Keratinocyte (primary cell): ENCODE results near the gene RPL26. TPM values are rescaled to one million over a fixed set of nuclear protein-coding genes. Genes with fewer than 3 reads are reported as not detected.

Source experiments
- DNase-seq: peaks from one replicate; pipeline ENCODE4 v3.0.0-alpha.2; 2011; ENCODE audit warnings: low read depth, missing footprints, low spot score
- FAIRE-seq: peaks from 2 replicates; lab custom pipeline; 2011; peaks lifted over from hg19 to GRCh38; lab: Jason Lieb, UNC
- H2AFZ ChIP-seq: 2 replicates; pipeline ENCODE4 v1.6.0; 2012; ENCODE audit warnings: low read length, control low read depth, inconsistent platforms; ENCODE audit not compliant: control insufficient read depth
- H3K27ac ChIP-seq: 2 replicates; pipeline ENCODE4 v1.5.1; 2011; ENCODE audit warnings: low read length; ENCODE audit not compliant: control insufficient read depth, insufficient read depth
- H3K27me3 ChIP-seq: 3 replicates; pipeline ENCODE4 v1.6.0; 2011; ENCODE audit warnings: low read length; ENCODE audit not compliant: control insufficient read depth, insufficient read depth; ENCODE audit errors: extremely low read depth
- H3K36me3 ChIP-seq, 2 experiments: 2 replicates in 1 of 2; 3 replicates in 1 of 2; pipeline ENCODE4 v1.5.1; 2011; ENCODE audit warnings: low read length in 2 of 2, mild to moderate bottlenecking in 1 of 2; ENCODE audit not compliant: control insufficient read depth in 2 of 2, insufficient read depth in 2 of 2; ENCODE audit errors: extremely low read depth in 1 of 2
- H3K4me1 ChIP-seq: 3 replicates; pipeline ENCODE4 v1.5.1; 2011; ENCODE audit warnings: low read length; ENCODE audit not compliant: control insufficient read depth, insufficient read depth; ENCODE audit errors: extremely low read depth
- H3K4me2 ChIP-seq: 3 replicates; pipeline ENCODE4 v1.6.0; 2011; ENCODE audit warnings: low read depth, low read length; ENCODE audit not compliant: control insufficient read depth, insufficient read depth; ENCODE audit errors: extremely low read depth
- H3K4me3 ChIP-seq, 3 experiments: fragments of 200-600 bp in 1 of 3; sonication (generic) in 1 of 3; 2 replicates in 2 of 3; 3 replicates in 1 of 3; pipeline ENCODE4 v1.5.1; 2011 to 2016; ENCODE audit warnings: low read length in 3 of 3, mild to moderate bottlenecking in 3 of 3, control low read depth in 2 of 3, inconsistent platforms in 1 of 3, low read depth in 1 of 3, mixed read lengths in 1 of 3, mixed run types in 1 of 3, moderate library complexity in 1 of 3; ENCODE audit not compliant: control insufficient read depth in 2 of 3, insufficient read depth in 2 of 3; ENCODE audit errors: extremely low read depth in 1 of 3
- H3K79me2 ChIP-seq: 2 replicates; pipeline ENCODE4 v1.6.0; 2012; ENCODE audit warnings: low read length; ENCODE audit not compliant: control insufficient read depth, insufficient read depth
- H3K9ac ChIP-seq: 3 replicates; pipeline ENCODE4 v1.6.0; 2011; ENCODE audit warnings: low read length; ENCODE audit not compliant: control insufficient read depth, insufficient read depth; ENCODE audit errors: extremely low read depth
- H3K9me1 ChIP-seq: 3 replicates; pipeline ENCODE4 v1.6.0; 2011; ENCODE audit warnings: low read length; ENCODE audit not compliant: control insufficient read depth, insufficient read depth; ENCODE audit errors: extremely low read depth
- H3K9me3 ChIP-seq: 2 replicates; pipeline ENCODE4 v1.5.1; 2012; ENCODE audit warnings: low read depth, low read length; ENCODE audit not compliant: control insufficient read depth
- H4K20me1 ChIP-seq: 3 replicates; pipeline ENCODE4 v1.6.0; 2011; ENCODE audit warnings: low read length; ENCODE audit not compliant: control insufficient read depth, insufficient read depth; ENCODE audit errors: extremely low read depth
- CTCF ChIP-seq, 3 experiments: IDR thresholded peaks in 1 of 3; conservative IDR thresholded peaks in 1 of 3; optimal IDR thresholded peaks in 1 of 3; 2 replicates in 2 of 3; 3 replicates in 1 of 3; pipeline versions ENCODE3 to v1.5.1; 2011; ENCODE audit warnings: low read length in 3 of 3, mild to moderate bottlenecking in 3 of 3, moderate library complexity in 2 of 3, control low read depth in 1 of 3, inconsistent platforms in 1 of 3; ENCODE audit not compliant: insufficient read depth in 2 of 3; ENCODE audit errors: extremely low read depth in 1 of 3
- EZH2 ChIP-seq: IDR thresholded peaks from one replicate; pipeline ENCODE4 v1.6.1; 2012; ENCODE audit warnings: inconsistent platforms, mild to moderate bottlenecking, low read length, moderate library complexity
- dilution Hi-C: fragments of 300-500 bp; cut with MboI; formaldehyde crosslinking; loops from one replicate; pipeline ENCODE4 v1.7.0; 2020; ENCODE audit warnings: low sequenced_read_pairs; ENCODE audit not compliant: extremely low pct_ligation_motif_present
- polyA plus RNA-seq, 5 experiments: library from polyadenylated mRNA; depleted of rRNA in 3 of 5; stranded (reverse) in 3 of 5; stranded (forward) in 1 of 5; unstranded in 1 of 5; fragments of >200 nt; gene quantifications; 1 replicate in 1 of 5; 2 replicates in 3 of 5; 3 replicates in 1 of 5; pipeline versions ENCODE4 v1.2.1 to v1.2.3, GENCODE V29; 2011 to 2012; ENCODE audit warnings: missing spikeins in 2 of 5, low read depth in 1 of 5, low replicate concordance in 1 of 5

RPL26 gene
- polyA plus RNA-seq, 1 donor (not counting 4 experiments of a cell fraction or from before 2014, with no cell fraction given): 5,909 TPM

GRCh38 chr17:8413328-8413727 lies 30.3 kb upstream of the RPL26 start:
- Histone ChIP-seq H2AFZ (no peak overlapping the region), H3K4me3 (no peak overlapping the region), H4K20me1 (no peaks in the 10 kb centered on the region), H3K9ac (no peak overlapping the region), H3K9me1 (no peaks in the 10 kb centered on the region), H3K4me1 (peaks cover 14% of the 10 kb centered on the region), H3K27ac (no peak overlapping the region), H3K79me2 (no peaks in the 10 kb centered on the region), H3K9me3 (no peaks in the 10 kb centered on the region), H3K36me3 (no peaks in the 10 kb centered on the region), H3K27me3 (no peaks in the 10 kb centered on the region), H3K4me2 (no peak overlapping the region)
- TF ChIP-seq CTCF (optimal IDR thresholded peaks at IDR 0.05 in 1 of 3, IDR thresholded peaks at IDR 0.05 in 1 of 3, conservative IDR thresholded peaks at IDR 0.05 in 1 of 3; ENCODE audit: extremely low read depth in 1 of 3, insufficient read depth in 2 of 3, low read length in 3 of 3) (no peak), EZH2 (no peak)
- DNase-seq (no peak), FAIRE-seq (no peak)
- dilution Hi-C loops: no loop called here

- no peak overlapping the region for H3K4me3 ChIP-seq
- H3K9me1 ChIP-seq: no peaks in the 10 kb centered on the region
- H3K9ac ChIP-seq: no peak overlapping the region
- no peak overlapping the region for H3K4me2 ChIP-seq
- FAIRE-seq (no peak), DNase-seq (no peak)
- peaks cover 18% of the 10 kb centered on the region for H3K4me1 ChIP-seq
- H3K27me3 ChIP-seq: no peaks in the 10 kb centered on the region
- no peak overlapping the region for H2AFZ ChIP-seq
- no peaks in the 10 kb centered on the region for H4K20me1 ChIP-seq
- H3K79me2 ChIP-seq: no peaks in the 10 kb centered on the region
- TF ChIP-seq CTCF (optimal IDR thresholded peaks at IDR 0.05 in 1 of 3, IDR thresholded peaks at IDR 0.05 in 1 of 3, conservative IDR thresholded peaks at IDR 0.05 in 1 of 3; ENCODE audit: extremely low read depth in 1 of 3, insufficient read depth in 2 of 3, low read length in 3 of 3) (no peak), EZH2 (no peak)
- no peaks in the 10 kb centered on the region for H3K36me3 ChIP-seq
- no peak overlapping the region for H3K27ac ChIP-seq
- H3K9me3 ChIP-seq: no peaks in the 10 kb centered on the region
- dilution Hi-C loops: no loop called here
These were observed 29.1 kb upstream of the RPL26 start for GRCh38 chr17:8412089-8412488.
